BLaER1 treated with 17β-estradiol and CSF1 and Interleukin-3, amounts not matched to agents 10 nM and 100 nM (cell line): ENCODE data around the gene RCE1.

ENCODE experiments used
- H3K27ac ChIP-seq, 11 experiments: shearing (Covaris generic); formaldehyde crosslinking; 2 replicates each; pipeline ENCODE4 v1.8.1; 2022
- H3K27me3 ChIP-seq, 11 experiments: shearing (Covaris generic); formaldehyde crosslinking; 2 replicates each; pipeline ENCODE4 v1.8.1; 2022
- H3K36me3 ChIP-seq, 11 experiments: shearing (Covaris generic); formaldehyde crosslinking; 2 replicates each; pipeline ENCODE4 v1.8.1; 2022
- H3K4me1 ChIP-seq, 10 experiments: shearing (Covaris generic); formaldehyde crosslinking; 2 replicates each; pipeline ENCODE4 v1.8.1; 2022
- H3K4me2 ChIP-seq, 11 experiments: shearing (Covaris generic); formaldehyde crosslinking; 2 replicates each; pipeline ENCODE4 v1.8.1; 2022
- H3K4me3 ChIP-seq, 10 experiments: shearing (Covaris generic); formaldehyde crosslinking; 2 replicates each; pipeline ENCODE4 v1.8.1; 2022
- H3K9ac ChIP-seq, 11 experiments: shearing (Covaris generic); formaldehyde crosslinking; 2 replicates each; pipeline ENCODE4 v1.8.1; 2022
- H3K9me3 ChIP-seq, 11 experiments: shearing (Covaris generic); formaldehyde crosslinking; replicated peaks in 1 of 11; 2 replicates each; pipeline ENCODE4 v1.8.1; 2022
- H4K20me1 ChIP-seq, 11 experiments: shearing (Covaris generic); formaldehyde crosslinking; 2 replicates each; pipeline ENCODE4 v1.8.1; 2022
- Cebpa-rat ChIP-seq, 11 experiments: shearing (Covaris generic); IDR thresholded peaks; 2 replicates each; pipeline ENCODE4 v1.8.1; 2022

RCE1 gene

GRCh38 chr11:66881927-66882452 lies 38.7 kb downstream of the RCE1 start:
- Histone ChIP-seq H4K20me1 (peaks cover 0 to 68% (median 18%) of the 10 kb centered on the region in 11 experiments; a peak in 14 of 22 replicates), H3K36me3 (no peaks in the 10 kb centered on the region), H3K9me3 (no peaks in the 10 kb centered on the region), H3K27ac (peak overlapping the region in 2 of 11 experiments; percentile 31 to 40; a peak in 3 of 22 replicates), H3K4me1 (peaks cover 32 to 61% (median 46%) of the 10 kb centered on the region in 10 experiments), H3K4me2 (peak overlapping the region in 9 of 11 experiments; percentile 14 to 90 (median 80); a peak in 10 of 22 replicates), H3K27me3 (no peaks in the 10 kb centered on the region), H3K9ac (peak overlapping the region in 5 of 11 experiments; percentile 7 to 46 (median 34); a peak in 3 of 22 replicates), H3K4me3 (no peak overlapping the region)
- TF ChIP-seq Cebpa-rat (IDR thresholded peaks at IDR 0.05): no peak

- peaks cover 0 to 68% (median 18%) of the 10 kb centered on the region in 11 experiments; a peak in 14 of 22 replicates for H4K20me1 ChIP-seq
- H3K9ac ChIP-seq: peak overlapping the region in 5 of 11 experiments; percentile 7 to 46 (median 34); a peak in 3 of 22 replicates
- H3K9me3 ChIP-seq: no peaks in the 10 kb centered on the region
- H3K4me1 ChIP-seq: peaks cover 38 to 62% (median 47%) of the 10 kb centered on the region in 10 experiments
- peak overlapping the region in 4 of 11 experiments; percentile 4 to 90 (median 14); a peak in 4 of 22 replicates for H3K4me2 ChIP-seq
- no peaks in the 10 kb centered on the region for H3K36me3 ChIP-seq
- H3K27ac ChIP-seq: peak overlapping the region in 2 of 11 experiments; percentile 31 to 40; a peak in 3 of 22 replicates
- H3K4me3 ChIP-seq: no peak overlapping the region
- H3K27me3 ChIP-seq: no peaks in the 10 kb centered on the region
- TF ChIP-seq Cebpa-rat (IDR thresholded peaks at IDR 0.05): no peak
These were observed 39.3 kb downstream of the RCE1 start for GRCh38 chr11:66882561-66883015.

GRCh38 chr11:66883016-66883965 lies 40.0 kb downstream of the RCE1 start:
- Histone ChIP-seq H3K9ac (0 out of 22 replicates have a peak overlapping the region, but pooled peaks of 1 of the 11 experiments have one; percentile 7), H3K27me3 (no peaks in the 10 kb centered on the region), H4K20me1 (peaks cover 0 to 67% (median 18%) of the 10 kb centered on the region in 11 experiments; a peak in 13 of 22 replicates), H3K9me3 (no peaks in the 10 kb centered on the region), H3K27ac (0 out of 22 replicates have a peak overlapping the region, but pooled peaks of 1 of the 11 experiments have one; percentile 31), H3K4me1 (peaks cover 35 to 59% (median 46%) of the 10 kb centered on the region in 10 experiments), H3K36me3 (peaks cover 0 to 5% (median 0%) of the 10 kb centered on the region in 11 experiments; a peak in 1 of 22 replicates), H3K4me2 (peak overlapping the region in 1 of 11 experiments; percentile 90; a peak in 2 of 22 replicates), H3K4me3 (no peak overlapping the region)
- no peak for TF ChIP-seq Cebpa-rat (IDR thresholded peaks at IDR 0.05)

DNA sequence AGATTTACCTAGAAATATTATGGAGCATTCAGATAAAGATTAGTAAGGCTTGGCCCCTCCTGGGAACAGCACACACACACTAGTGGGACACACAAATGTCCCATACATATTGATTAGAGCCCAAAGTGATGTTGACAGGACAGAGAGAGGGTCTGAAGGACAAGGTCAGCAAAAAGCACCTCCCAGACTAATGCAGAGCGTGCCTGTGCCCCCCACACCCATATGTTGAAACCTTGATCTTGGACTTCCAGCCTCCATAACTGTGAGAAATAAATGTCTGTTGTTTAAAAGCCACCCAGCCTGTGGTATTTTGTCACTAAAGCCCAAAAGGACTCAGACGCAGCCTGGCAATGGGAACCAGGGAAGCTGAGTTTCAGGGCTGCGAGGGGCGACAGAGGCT lies 41.2 kb downstream of the RCE1 start:
- Histone ChIP-seq H3K4me2 (no peak overlapping the region), H3K4me3 (no peak overlapping the region), H3K4me1 (peaks cover 24 to 49% (median 39%) of the 10 kb centered on the region in 10 experiments), H3K36me3 (peaks cover 0 to 9% (median 0%) of the 10 kb centered on the region in 11 experiments; a peak in 1 of 22 replicates), H4K20me1 (peaks cover 0 to 57% (median 13%) of the 10 kb centered on the region in 11 experiments; a peak in 12 of 22 replicates), H3K9ac (no peak overlapping the region), H3K27ac (no peak overlapping the region), H3K9me3 (no peaks in the 10 kb centered on the region), H3K27me3 (no peaks in the 10 kb centered on the region)
- no peak for TF ChIP-seq Cebpa-rat (IDR thresholded peaks at IDR 0.05)

DNA sequence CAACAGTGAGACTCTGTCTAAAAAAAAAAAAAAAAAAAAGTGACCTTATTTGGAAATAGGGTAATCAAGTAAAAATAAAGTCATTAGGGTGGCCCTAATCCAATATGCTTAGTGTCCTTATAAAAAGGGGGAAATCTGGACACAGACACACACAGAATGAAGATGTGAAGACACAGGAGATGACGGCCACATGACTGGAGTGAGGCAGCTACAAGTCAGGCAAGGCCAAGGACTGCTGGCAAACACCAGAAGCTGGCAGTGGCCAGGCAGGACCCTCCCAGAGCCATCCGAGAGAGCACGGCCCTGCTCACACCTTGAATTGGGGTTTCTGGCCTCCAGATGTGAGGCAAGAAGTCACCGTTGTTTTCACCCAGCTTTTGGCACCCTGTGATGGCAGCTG lies 42.2 kb downstream of the RCE1 start:
- H3K9ac ChIP-seq: no peak overlapping the region
- no peaks in the 10 kb centered on the region for H3K9me3 ChIP-seq
- TF ChIP-seq Cebpa-rat (IDR thresholded peaks at IDR 0.05): no peak
- H3K4me2 ChIP-seq: no peak overlapping the region
- no peak overlapping the region for H3K4me3 ChIP-seq
- H4K20me1 ChIP-seq: peaks cover 0 to 47% (median 11%) of the 10 kb centered on the region in 11 experiments; a peak in 12 of 22 replicates
- no peaks in the 10 kb centered on the region for H3K27me3 ChIP-seq
- H3K27ac ChIP-seq: no peak overlapping the region
- peaks cover 0 to 9% (median 0%) of the 10 kb centered on the region in 11 experiments; a peak in 1 of 22 replicates for H3K36me3 ChIP-seq
- H3K4me1 ChIP-seq: peaks cover 14 to 44% (median 34%) of the 10 kb centered on the region in 10 experiments

DNA sequence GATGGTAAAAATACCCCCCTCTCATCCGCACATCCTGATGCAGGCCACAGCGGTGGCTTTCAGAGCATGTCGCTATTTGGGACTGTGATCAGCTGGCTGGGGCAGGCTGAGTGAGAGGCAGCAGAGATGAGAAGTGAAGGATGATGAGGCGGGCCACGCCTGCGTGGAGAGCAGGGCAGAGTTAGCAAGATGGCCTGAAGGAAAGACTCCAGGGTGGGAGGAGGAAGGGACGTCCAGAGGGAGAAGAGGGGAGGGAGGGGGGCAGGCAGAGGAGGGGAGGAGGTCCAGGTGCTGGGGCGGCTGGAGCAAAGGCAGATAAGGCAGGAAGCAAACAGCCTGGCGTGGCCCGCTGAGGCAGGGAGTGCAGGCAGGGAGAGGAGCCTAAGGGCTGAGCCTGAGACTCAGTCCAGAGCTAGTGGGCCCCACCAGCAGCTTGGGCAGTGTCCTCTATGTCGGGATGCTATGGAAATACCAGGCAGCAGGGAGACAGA lies 42.8 kb downstream of the RCE1 start:
- H4K20me1 ChIP-seq: peaks cover 0 to 41% (median 7%) of the 10 kb centered on the region in 11 experiments; a peak in 11 of 22 replicates
- H3K9me3 ChIP-seq: no peaks in the 10 kb centered on the region
- no peak overlapping the region for H3K4me2 ChIP-seq
- no peak overlapping the region for H3K27ac ChIP-seq
- peaks cover 0 to 9% (median 0%) of the 10 kb centered on the region in 11 experiments; a peak in 1 of 22 replicates for H3K36me3 ChIP-seq
- no peak overlapping the region for H3K9ac ChIP-seq
- H3K4me1 ChIP-seq: peaks cover 10 to 44% (median 31%) of the 10 kb centered on the region in 10 experiments
- H3K4me3 ChIP-seq: no peak overlapping the region
- H3K27me3 ChIP-seq: no peaks in the 10 kb centered on the region
- TF ChIP-seq Cebpa-rat (IDR thresholded peaks at IDR 0.05): no peak

DNA sequence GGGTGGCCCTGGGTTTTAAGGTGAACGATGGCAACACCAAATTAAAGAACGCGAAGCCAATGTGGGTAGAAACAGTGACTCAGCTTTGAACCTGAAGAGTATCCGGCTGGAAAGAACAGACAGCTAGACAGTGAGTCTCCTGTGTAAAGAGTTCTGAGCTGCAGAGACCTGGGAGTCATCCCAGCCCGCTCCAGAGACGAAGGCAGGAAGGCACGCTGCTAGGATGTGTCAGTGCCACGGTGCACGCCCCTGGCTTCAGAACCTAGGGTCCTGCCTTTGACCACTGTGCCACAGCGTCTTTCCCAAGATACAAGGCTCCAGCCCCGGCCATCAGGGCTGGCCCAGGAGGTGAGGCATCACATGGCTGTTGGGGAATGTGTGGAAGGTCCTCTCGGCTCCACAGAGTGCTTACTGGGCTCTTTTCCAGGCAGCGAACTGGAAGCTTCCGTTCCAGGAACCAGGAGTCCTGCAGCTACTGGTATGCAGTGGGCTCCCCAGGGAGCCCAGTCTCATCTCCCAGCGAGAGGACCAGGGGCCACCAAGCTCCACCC lies 43.5 kb downstream of the RCE1 start:
- no peak overlapping the region for H3K27ac ChIP-seq
- 0 out of 22 replicates have a peak overlapping the region, but pooled peaks of 1 of the 11 experiments have one; percentile 4 for H3K4me2 ChIP-seq
- peaks cover 0 to 9% (median 0%) of the 10 kb centered on the region in 11 experiments; a peak in 1 of 22 replicates for H3K36me3 ChIP-seq
- no peaks in the 10 kb centered on the region for H3K9me3 ChIP-seq
- peaks cover 0 to 34% (median 0%) of the 10 kb centered on the region in 11 experiments; a peak in 8 of 22 replicates for H4K20me1 ChIP-seq
- H3K9ac ChIP-seq: no peak overlapping the region
- no peak overlapping the region for H3K4me3 ChIP-seq
- H3K27me3 ChIP-seq: no peaks in the 10 kb centered on the region
- no peak for TF ChIP-seq Cebpa-rat (IDR thresholded peaks at IDR 0.05)
- peaks cover 10 to 39% (median 28%) of the 10 kb centered on the region in 10 experiments; a peak in 19 of 20 replicates for H3K4me1 ChIP-seq

GRCh38 chr11:66887526-66887925 lies 44.3 kb downstream of the RCE1 start:
- peaks cover 0 to 9% (median 0%) of the 10 kb centered on the region in 11 experiments; a peak in 1 of 22 replicates for H3K36me3 ChIP-seq
- H3K4me1 ChIP-seq: peaks cover 15 to 38% (median 24%) of the 10 kb centered on the region in 10 experiments; a peak in 19 of 20 replicates
- H3K9ac ChIP-seq: peak overlapping the region in 1 of 11 experiments; percentile 37; a peak in 1 of 22 replicates
- no peak for TF ChIP-seq Cebpa-rat (IDR thresholded peaks at IDR 0.05)
- no peak overlapping the region for H3K4me3 ChIP-seq
- H3K27ac ChIP-seq: no peak overlapping the region
- no peaks in the 10 kb centered on the region for H3K9me3 ChIP-seq
- H3K4me2 ChIP-seq: peak overlapping the region in 1 of 11 experiments; percentile 5; a peak in 2 of 22 replicates
- peaks cover 0 to 26% (median 0%) of the 10 kb centered on the region in 11 experiments; a peak in 6 of 22 replicates for H4K20me1 ChIP-seq
- H3K27me3 ChIP-seq: no peaks in the 10 kb centered on the region
